GM19395 (cell line): ENCODE data around the gene ELAC2.

Source experiments
- ATAC-seq: cut with Tn5 transposase; IDR thresholded peaks from one replicate; pipeline ENCODE4 v1.9.1; 2021; ENCODE audit warnings: mild to moderate bottlenecking, moderate library complexity; ENCODE audit not compliant: unreplicated experiment

ELAC2 gene

DNA sequence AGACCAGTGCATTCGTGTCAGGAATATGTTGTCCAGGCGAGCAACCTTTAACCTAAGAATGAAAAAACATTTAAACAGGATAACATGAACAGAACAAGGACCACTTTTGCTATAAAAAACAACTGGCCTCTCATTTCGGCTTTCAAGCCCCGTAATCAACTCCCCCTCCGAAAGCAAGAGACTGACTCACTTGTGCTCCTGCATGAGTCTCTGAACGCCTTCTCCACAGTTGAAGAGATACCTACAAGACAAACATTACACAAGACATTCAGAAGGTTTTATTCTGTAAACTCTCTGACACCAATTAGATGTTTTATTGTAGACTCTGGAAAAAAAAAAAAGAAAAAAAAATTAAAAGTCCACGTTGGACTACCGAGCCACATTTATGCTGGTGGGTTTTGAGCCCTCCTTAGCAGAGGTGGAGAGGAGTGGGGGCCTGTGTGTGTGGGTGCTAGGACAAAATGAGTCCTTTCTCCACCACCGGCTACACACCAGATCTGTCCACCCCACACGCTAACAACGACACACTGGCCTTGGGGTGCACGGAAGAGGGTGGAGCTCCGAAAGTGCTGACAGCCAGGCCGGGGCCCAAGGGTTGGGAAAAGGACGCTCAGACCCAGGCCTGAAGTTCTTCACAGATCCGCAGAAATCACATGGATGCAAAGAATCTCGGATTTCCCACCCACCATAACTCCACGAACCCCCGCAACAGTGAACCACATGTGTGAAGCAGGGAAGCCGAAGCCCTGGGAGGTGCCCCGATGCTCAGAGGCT is 759 bp downstream of the ELAC2 start:
- peak; percentile 28 for ATAC-seq

DNA sequence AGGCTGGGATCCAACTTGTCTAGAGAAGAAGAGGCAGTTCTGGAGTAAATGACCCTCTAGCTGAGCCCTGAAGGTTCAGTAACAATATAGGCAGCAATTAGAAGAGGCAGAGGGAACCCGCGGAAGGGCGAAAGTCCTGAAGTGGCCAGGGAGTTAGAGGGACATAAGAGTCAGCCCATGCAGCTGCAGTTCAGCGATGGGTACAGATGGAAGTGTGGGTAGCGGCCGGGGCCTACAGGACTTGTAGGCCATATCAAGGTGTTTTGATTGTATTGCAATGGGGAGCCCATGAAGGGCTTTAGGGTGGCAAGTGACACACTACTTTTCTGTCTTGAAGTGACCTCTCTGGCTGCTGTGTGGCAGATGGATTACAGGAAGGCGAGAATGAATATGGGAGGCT is 3.0 kb downstream of the ELAC2 start:
- no peak for ATAC-seq

DNA sequence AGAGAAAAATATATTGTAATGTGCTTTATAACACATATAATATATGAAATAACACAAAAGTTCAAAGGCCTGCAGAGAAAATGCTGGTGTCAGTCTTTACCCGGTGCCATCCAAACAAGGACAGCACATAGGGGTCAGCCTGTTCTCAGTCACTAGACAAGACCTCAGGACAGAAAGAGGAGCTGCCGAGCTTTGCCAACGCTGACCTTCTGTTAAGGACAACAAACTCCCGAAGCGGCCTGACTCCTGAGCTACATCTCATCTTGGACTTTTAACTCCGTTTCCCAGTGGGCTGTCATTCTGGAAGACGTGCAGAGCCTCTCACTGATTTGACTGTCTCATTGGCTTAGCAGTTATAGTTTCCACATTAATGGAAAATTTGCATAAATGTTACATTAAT is 6.9 kb downstream of the ELAC2 start:
- ATAC-seq: no peak

DNA sequence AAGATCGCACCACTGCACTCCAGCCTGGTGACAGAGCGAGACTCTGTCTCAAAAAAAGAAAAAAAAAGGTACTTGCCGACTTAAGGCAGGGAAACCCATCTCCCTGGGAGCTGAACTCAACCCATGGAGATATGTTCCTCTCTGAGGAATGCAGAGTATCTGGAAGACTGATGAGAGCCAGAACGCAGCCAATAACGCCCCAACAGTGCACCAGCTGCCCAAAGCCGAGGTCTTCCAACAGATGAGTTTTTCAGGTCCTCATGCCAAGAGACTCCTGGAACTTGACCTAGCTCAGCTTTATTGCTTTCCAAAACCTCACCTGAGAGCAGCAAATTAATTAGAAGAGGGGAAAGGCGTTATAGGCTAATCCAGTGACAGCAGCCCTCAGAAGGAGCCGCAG is 9.4 kb downstream of the ELAC2 start:
- ATAC-seq: no peak

DNA sequence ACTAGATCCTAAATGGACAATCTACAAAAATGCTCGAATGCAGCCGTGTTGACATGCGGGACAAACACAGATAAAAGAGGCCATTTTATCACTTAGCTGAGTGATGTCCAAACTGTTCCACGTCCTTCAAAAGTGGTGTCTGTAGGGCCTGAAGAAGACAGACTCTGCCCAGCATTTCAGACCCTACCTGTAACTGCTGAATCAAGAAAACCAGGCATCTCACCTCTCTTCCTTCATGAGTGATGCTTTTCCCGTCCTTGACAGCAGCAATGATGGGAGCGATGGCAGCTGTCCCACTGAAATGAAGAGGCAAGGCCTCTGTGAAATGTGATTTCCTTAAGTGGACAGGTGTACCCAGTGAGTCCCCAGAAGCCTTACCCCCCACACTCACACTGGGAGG is 12.3 kb downstream of the ELAC2 start:
- no peak for ATAC-seq

DNA sequence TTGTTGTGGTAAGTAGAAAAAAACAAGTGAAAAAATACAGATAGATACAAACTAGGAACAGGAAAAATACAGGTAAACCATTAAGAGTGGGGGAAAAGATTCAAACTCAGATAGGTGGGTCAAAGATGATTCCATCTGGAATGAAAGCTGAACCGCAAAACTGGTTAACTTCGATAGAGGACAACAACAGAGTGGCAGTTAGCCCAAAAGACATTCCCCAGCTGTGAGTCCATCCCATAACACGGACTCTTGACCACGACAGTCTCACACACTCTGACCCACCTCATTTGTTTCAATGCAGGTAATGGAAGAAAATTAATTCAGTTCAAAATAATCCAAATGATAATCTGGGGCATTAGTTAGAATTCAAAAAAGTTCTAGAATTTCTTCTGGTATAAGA is 13.5 kb downstream of the ELAC2 start:
- ATAC-seq: no peak

DNA sequence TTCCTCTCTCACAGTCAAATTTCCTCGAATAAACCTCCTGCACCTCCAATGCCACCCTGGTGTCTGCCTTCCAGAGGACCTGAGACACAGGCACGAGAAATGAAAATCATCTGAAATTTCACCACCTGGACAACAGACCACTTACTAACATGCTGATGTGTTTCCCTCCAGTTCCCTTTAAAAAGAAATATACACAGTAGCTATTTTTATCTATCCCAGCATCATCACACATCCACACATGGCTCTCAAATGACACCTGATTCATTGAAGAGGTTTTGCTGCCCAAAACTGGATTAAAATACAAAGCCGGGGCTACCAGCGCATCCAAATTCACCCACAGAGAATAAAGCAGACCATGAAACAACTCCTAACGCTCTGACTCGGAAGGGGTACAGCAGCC is 13.9 kb downstream of the ELAC2 start:
- no peak for ATAC-seq

DNA sequence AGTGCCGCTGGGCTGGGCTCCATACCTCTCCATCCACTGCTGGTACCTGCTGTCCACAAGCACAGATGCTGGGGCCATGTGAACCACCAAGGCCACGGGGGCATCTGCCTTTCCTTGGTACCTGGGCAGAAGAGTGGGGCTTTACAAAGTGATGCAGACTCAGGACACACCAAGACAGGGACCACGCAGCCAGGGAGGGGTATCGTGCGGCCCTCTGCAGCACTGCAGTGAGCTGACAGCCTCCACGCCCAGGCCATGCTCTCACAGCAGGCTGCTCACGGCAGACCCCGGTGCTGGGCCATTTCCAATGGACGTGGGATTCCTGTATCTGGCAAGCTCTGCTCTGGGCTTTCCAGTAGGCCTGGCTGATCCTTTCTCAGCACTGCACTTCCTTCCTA is 14.4 kb downstream of the ELAC2 start:
- no peak for ATAC-seq

DNA sequence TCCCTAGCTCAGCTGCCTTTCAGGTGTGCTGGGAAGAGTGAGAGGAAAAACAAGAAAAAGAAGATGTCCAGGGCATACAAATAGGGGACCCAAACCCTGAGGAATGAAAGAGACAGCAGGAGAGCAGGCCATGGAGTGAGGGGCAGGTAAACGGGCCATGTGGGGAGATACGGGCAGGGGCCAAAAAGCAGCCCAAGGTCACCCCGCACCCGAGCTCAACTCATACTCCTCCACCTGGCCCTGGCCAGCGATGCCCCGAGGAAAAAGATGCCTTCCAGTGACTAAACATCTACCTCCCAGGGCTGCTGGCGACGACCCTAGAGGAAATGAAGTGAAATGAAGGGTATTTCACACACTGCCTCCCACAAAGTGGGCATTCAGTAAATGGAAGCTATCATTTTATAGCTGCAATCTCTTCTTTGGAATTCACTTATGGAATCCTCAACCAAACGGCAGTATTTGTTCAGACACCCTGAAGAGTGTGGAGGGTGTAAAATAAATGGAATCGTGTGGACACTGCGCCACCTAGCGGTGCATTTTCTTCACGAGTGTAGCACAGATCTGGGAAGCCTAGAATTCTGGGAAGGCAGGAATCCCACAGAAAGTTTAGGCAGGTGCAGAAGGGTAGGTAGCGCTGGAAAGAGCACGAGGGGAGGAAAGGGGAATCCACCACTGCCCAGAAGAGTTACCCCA is 14.9 kb downstream of the ELAC2 start:
- ATAC-seq: no peak

DNA sequence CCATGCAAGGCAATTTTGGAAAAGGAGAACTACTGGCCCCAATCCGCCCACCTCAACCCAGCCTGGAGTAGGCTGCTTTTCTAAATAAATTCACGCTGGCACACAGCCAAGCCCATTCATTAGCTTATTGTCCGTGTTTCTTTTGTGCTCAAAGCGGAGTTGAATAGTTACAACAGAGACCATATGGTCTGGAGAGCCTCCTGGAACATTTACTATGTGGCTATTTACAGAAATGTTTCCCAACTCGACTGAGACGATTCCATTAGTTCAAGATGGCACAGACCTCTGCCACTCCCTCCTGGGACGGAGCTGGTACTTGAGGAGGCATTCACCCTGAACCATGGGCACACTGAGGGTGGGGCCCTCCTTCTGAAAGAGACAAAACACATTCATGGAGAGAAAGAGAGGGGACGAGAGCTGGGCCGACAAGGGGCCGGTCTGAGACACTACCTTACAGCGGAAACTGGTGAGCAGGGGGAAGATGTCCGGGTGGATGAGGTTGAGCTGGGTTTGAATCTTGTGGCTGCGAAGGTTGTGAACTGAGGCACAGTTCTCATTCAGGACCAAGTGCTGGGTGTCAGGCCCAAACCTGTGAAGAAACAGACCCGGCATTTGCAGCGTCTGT is 15.7 kb downstream of the ELAC2 start:
- ATAC-seq: no peak

DNA sequence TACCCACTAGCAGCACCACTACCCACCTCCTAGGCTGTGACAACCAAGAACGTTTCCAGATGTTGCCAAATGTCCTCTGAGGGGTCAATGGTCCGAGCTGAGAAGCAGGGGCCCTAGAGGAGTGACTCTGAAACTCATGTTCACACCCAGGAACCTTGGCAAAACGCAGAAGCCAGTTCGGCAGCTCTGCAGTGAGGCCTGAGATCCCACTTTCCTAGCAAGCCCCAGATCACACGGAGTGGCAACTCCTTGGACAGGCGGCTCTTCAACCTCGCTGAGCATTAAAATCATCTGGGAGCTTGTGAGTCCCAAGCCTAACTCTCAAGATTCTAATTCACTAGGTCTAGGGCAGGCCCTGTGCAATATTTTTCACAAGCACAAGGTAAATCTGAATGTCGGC is 17.3 kb downstream of the ELAC2 start:
- ATAC-seq: no peak

DNA sequence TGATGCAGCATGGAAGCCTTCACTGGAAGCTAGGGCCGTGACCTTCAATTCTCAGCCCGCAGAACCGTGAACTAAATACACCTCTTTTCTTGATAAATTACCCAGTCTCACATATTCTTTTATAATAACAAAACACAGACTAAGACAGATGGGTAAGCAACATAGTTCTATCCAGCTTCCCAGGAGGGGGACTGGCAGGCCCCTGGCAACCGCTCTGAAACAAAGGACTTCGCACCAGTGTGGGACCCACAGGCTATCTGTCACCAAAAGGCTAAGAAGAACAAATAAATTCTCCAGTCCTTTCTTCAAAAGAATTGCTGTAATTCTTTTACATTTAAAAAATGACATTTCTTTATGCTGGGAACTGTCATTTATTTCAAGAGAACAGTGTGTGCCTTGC is 19.0 kb downstream of the ELAC2 start:
- ATAC-seq: no peak

DNA sequence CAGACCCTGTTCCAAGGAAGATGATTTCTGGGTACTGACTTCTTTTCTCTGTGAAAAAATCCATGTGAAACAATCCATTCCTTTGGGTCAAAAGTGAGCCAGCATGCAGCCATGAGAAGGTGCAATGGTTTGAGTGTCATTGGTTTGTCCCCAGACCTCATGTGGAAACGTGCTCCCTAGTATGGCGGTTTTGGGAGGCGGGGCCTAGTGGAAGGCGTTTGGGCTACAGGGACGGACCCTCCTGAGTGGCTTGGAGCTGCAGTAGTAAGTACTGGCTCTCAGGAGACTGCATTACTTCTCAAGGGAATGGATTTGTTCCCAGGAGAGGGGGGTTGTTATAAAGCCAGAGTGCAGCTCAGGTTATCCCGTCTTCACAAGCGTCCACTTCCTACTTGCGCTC is 19.4 kb downstream of the ELAC2 start:
- no peak for ATAC-seq

DNA sequence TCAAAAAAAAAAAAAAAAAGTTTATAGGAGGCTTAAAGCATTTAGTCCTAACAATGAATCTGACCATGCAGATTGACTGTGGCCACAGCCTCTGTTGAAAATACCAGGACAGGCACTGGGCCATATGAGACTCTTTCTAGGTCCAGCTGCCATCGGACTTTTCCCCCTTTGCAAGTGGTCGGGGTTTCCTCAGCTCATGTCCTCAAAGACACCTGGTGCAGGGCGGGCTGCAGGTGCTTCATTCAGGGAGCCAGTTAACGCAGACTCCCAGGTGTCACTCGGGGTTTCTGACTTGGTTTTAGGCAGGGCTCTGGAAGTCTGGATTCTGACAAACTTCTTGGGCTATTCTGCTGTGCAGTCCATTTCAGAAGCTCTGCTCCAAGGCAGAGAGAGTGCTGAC is 20.9 kb downstream of the ELAC2 start:
- ATAC-seq: no peak

DNA sequence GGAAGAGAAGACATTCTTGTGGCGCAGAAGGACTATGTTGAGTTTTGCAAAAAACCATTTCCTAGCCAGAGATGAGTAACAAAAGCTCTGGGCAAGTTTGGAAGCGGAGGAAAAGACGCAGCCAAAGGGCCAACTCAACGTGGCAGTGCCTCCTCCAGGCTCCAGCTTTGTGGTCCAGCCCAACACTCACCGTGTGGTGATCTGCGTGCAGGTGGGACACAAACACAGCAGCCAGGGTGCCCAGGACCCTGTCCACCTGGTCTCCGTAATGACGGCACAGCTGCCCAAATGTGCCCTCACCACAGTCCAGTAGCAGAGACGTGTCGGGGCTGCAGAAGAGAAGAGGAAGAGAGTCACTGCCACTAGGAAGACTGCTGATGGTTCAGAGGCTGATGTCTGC is 21.5 kb downstream of the ELAC2 start:
- no peak for ATAC-seq

DNA sequence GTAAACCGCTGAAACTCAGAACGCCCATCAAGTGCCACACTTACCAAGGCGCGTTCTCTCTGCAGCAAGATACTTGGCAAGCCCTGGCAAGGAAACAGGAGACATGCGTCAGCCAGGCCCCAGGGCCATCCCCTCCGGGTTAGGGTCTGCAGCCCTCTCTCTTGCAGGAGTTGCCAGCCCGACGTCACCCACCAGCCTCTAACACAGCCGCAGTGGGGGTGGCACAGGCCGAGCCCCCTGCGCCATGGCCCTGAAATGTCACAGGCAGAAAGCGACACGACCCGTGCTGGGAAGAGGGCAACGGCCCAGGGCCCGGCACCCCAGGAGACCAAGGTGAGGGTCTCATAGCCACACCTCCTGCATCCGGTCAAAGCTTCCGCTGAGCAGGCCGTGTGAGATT is 21.9 kb downstream of the ELAC2 start:
- no peak for ATAC-seq

DNA sequence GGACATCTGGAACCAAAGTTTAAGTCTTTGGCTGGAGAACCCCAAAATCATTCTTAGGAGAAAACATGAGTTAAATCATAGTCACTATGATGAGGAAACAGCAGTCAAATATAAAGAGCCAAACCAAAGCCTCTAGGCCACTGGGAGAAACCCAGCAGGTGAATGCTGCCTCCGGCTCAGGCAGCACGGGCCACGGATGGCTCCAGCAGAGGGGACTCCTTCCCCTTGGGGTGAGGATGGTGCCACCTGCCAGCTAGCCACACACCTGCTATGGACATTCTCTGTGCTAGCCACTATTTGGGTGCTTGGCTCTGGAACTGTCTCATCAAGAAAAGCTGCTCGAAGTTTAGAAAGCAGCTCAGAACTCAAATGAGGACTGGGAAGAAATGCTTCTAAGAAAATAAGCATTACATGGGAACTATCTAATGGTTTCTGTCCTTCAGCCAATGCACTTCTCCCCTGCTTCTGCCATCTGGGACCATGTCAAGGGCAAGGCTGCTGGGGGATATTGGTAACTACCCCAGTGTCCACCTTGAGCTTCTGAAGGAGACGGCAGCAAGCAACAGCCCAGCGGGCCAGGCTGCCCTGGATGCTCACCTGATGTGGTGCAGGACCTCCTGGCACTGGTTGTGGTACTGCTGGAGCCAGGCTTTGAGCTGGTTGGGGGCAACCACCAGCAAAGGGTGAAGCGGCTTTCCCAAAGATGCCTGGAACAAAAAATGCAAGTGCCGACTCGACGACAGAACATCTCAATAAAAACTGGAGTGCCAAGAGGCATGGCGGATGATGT is 22.5 kb downstream of the ELAC2 start:
- no peak for ATAC-seq

DNA sequence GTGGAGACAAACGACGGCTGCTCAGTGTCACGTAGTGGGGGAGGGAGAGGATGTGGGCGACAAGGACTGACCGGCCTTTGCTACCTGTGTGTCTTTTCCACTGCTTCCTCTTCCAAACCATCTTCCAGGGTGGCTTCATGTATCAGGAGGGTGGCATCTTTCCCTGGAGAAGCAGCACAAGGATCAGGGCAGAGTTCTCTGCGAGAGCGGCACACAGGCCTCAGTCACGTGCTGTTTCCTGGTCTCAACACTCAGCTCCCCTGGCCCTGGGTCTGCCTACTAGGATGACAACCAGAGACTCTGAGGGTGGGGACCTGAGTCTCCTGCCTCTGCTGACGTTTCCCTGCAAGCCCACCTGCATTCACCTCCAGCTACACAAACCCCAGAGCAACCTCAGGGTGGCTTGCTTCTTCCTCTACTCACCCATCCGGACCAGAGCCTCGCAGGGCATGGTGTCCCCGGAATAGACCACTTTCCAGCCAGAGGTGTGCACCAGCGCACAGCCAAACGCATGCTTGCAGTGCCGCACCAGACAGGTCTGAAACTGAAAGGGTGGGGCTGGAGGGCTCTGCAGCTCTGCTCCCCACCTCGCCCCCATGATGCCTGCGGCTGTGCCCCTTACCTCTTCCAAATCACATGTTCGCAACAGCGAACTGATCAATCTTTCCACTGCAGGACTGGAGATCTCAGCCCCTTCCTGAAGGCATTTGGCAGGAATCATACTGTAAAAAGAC is 23.3 kb downstream of the ELAC2 start:
- no peak for ATAC-seq

DNA sequence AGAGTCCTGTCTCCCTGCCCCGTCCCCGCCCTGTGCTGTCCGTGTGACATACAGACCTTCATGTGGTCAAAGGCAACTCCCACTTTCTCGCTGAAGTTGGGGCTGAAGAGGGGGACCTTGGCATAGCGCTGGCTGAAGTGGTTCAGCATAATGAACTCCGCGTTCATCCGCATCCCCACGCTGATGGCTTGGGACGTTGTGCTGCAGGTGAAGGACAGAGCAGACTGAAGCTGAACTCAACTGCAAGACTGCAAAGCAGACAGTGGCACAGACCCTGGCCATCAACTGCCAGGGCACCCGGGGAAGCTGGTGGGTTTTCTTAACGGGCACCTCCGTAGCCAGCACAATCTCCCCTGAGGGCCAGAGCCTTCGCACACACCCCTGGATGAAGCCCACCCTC is 24.2 kb downstream of the ELAC2 start:
- ATAC-seq: no peak

DNA sequence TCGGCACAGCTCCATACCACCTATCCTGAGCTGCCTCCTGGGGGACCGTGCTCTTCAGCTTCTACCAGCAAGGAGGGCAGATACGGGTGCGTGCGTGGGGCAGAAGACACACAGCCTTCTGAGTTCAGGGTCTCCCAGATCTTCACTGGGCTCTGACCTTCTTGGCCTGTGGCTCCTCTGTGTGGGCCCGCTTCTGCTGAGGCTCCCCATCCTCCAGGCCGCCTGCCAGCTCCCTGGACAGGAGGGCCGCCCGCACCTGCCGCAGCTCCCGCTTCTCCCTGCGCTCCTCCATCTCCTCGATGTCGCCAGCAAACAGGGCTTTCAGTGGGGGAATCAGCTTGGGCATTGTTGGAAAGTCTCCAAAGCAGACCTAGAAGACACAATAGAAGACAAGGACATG is 25.2 kb downstream of the ELAC2 start:
- ATAC-seq: no peak

DNA sequence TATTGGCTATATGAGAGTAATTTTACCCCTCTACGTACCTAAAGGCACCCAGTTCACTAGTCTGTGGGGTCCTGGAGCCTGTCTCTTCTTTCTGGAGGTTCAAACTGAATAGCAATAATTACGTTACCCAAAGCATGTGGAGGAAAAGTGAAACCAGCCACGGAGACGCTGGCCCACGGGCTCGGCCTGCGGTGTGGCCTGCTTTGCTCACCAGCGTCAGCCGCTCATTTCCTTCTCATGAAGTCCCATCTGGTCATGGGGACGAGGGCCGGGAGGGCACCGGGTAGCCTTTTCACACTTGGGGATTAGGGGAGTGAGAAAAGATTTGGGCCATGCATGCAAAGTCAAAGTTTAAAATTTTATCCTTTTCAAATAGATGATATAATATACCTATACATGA is 26.9 kb downstream of the ELAC2 start:
- ATAC-seq: no peak
